HL-60 (cell line): ENCODE measurements around the gene ZNF81.

Source experiments
- DNase-seq, 2 experiments: peaks; one replicate each; pipeline ENCODE4 v3.0.0-alpha.2; 2010 to 2020; ENCODE audit warnings: low read depth in 1 of 2, low spot score in 1 of 2
- H3K27ac ChIP-seq: fragments of 250-450 bp; sonication (Bioruptor Pico); replicated peaks from 2 replicates; pipeline ENCODE4 v1.5.1; 2020; ENCODE audit warnings: mild to moderate bottlenecking, moderate library complexity
- H3K27me3 ChIP-seq: fragments of 250-450 bp; sonication (Bioruptor Pico); 2 replicates; pipeline ENCODE4 v1.5.1; 2021; ENCODE audit warnings: mild to moderate bottlenecking, moderate library complexity; ENCODE audit not compliant: insufficient read depth, poor library complexity, severe bottlenecking
- H3K4me3 ChIP-seq: replicated peaks from 2 replicates; pipeline ENCODE4 v1.5.1; 2011; ENCODE audit warnings: mild to moderate bottlenecking, control low read depth, low read length; ENCODE audit not compliant: insufficient read depth
- GABPA ChIP-seq: IDR thresholded peaks from 2 replicates; pipeline ENCODE4 v1.6.1; 2012; ENCODE audit warnings: low read depth
- POLR2AphosphoS5 ChIP-seq: IDR thresholded peaks from 2 replicates; pipeline ENCODE4 v1.6.1; 2012; ENCODE audit warnings: low read depth
- REST ChIP-seq: IDR thresholded peaks from 2 replicates; pipeline ENCODE4 v1.6.1; 2012; ENCODE audit warnings: low read depth; ENCODE audit not compliant: insufficient replicate concordance
- SPI1 ChIP-seq: IDR thresholded peaks from 2 replicates; pipeline ENCODE4 v1.6.1; 2012; ENCODE audit warnings: low read depth, mild to moderate bottlenecking, borderline replicate concordance
- TF ChIP-seq, protein P1 (sequence below): IDR thresholded peaks from one replicate; pipeline ENCODE4 v1.5.1; 2011; ENCODE audit warnings: low read length, control low read depth, inconsistent platforms; ENCODE audit not compliant: insufficient read depth

The ZNF81 gene

DNA sequence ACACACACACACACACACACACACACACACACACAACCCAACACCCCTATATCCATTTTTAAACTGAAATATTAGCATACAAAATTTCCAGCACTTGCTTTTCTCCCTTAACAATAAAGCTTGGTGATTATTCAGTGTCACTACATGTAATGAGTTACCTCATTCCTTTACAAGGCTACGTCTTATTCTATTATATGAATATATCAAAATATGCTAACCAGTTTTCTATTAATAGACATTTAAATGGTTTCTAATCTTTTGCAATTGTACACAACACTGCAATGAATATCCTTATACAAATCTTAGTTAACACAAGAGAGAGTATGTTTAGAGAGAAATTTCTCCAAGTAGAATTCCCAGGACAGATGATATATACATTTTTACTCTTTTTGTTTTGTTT lies 14.2 kb downstream of the ZNF81 start:
- no peak overlapping the region for H3K27ac ChIP-seq
- no peaks in the 10 kb centered on the region for H3K27me3 ChIP-seq
- no peak for DNase-seq
- H3K4me3 ChIP-seq: no peak overlapping the region
- TF ChIP-seq GABPA: no peak
- no peak for TF ChIP-seq REST
- no peak for TF ChIP-seq SPI1
- TF ChIP-seq, protein P1, sequence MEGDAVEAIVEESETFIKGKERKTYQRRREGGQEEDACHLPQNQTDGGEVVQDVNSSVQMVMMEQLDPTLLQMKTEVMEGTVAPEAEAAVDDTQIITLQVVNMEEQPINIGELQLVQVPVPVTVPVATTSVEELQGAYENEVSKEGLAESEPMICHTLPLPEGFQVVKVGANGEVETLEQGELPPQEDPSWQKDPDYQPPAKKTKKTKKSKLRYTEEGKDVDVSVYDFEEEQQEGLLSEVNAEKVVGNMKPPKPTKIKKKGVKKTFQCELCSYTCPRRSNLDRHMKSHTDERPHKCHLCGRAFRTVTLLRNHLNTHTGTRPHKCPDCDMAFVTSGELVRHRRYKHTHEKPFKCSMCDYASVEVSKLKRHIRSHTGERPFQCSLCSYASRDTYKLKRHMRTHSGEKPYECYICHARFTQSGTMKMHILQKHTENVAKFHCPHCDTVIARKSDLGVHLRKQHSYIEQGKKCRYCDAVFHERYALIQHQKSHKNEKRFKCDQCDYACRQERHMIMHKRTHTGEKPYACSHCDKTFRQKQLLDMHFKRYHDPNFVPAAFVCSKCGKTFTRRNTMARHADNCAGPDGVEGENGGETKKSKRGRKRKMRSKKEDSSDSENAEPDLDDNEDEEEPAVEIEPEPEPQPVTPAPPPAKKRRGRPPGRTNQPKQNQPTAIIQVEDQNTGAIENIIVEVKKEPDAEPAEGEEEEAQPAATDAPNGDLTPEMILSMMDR: no peak
- TF ChIP-seq POLR2AphosphoS5: no peak

DNA sequence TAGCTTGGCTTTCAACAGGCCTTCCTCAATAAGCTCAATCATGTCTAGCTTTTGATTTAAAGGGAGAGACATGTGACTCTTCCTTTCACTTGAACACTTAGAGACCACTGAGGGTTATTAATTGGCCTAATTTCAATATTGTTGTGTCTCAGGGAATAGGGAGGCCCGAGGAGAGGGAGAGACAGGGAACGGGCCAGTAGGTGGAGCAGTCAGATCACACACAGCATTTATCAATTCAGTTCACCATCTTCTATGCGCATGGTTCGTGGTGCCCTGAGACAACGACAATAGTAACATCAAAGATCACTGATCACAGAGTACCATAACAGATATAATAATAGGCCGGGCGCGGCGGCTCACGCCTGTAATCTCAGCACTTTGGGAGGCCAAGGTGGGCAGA lies 17.8 kb downstream of the ZNF81 start:
- TF ChIP-seq SPI1 (no peak), REST (no peak), POLR2AphosphoS5 (no peak), GABPA (no peak)
- TF ChIP-seq, protein P1: no peak
- Histone ChIP-seq H3K4me3 (no peak overlapping the region), H3K27me3 (no peaks in the 10 kb centered on the region), H3K27ac (no peak overlapping the region)
- DNase-seq: no peak

DNA sequence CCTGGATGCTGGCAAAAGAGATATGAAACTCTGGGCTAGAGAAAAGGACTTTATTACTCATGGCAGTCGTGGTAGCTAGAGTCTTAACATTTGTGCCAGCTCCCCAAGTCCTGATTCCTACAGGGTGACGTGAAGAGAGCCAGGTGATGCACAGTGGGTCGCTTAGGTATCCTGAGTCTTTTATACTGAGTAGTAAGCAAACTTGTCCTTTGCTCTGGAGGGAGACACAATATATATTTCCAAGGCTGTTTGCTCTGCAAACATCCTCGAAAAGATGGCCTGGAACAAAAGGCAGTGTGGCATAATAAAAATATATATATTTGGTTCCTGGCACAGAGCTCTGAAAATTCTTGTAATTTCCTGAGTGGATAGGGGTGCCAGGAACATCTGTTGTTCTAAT lies 23.0 kb downstream of the ZNF81 start:
- DNase-seq: no peak
- TF ChIP-seq POLR2AphosphoS5 (no peak), SPI1 (no peak), REST (no peak), GABPA (no peak)
- TF ChIP-seq, protein P1: no peak
- H3K27me3 ChIP-seq: no peaks in the 10 kb centered on the region
- H3K27ac ChIP-seq: no peak overlapping the region
- H3K4me3 ChIP-seq: no peak overlapping the region
